SK-N-SH treated with all-trans-retinoic acid at 6 μM for 48 hours (cell line): Measurements from ENCODE around the gene SAA2.
"Not testable (repeated sequence)": the region's sequence is repeated elsewhere in the genome, so short reads cannot be mapped to it uniquely, and the experiment has no call there.

ENCODE experiments used
- ATAC-seq: fragments of 200-7000 bp; cut with Tn5 transposase; 3 replicates; pipeline ENCODE4 v1.9.1; 2020; ENCODE audit warnings: mild to moderate bottlenecking, moderate library complexity
- ARNTL ChIP-seq: fragments of 450-650 bp; formaldehyde crosslinking; IDR thresholded peaks from 2 replicates; pipeline ENCODE4 v1.5.0; 2020; ENCODE audit warnings: low read depth, mild to moderate bottlenecking, moderate library complexity, borderline replicate concordance
- BACH2 ChIP-seq: fragments of 250-450 bp; sonication (Bioruptor Pico); IDR thresholded peaks from 2 replicates; pipeline ENCODE4 v1.9.0; 2021; ENCODE audit warnings: mild to moderate bottlenecking, borderline replicate concordance
- CREB5 ChIP-seq: fragments of 250-450 bp; sonication (Bioruptor Pico); IDR thresholded peaks from 2 replicates; pipeline ENCODE4 v1.5.1; 2020; ENCODE audit warnings: low read depth, mild to moderate bottlenecking, moderate library complexity
- CSDC2 ChIP-seq: fragments of 250-450 bp; sonication (Bioruptor Pico); IDR thresholded peaks from 2 replicates; pipeline ENCODE4 v1.5.0; 2020; ENCODE audit warnings: mild to moderate bottlenecking, moderate library complexity
- CSRNP3 ChIP-seq: fragments of 250-450 bp; sonication (Bioruptor Pico); IDR thresholded peaks from 2 replicates; pipeline ENCODE4 v1.5.1; 2021; ENCODE audit warnings: mild to moderate bottlenecking, moderate library complexity
- ESRRG ChIP-seq: fragments of 250-450 bp; sonication (Bioruptor Pico); IDR thresholded peaks from 2 replicates; pipeline ENCODE4 v1.6.1; 2021; ENCODE audit warnings: mild to moderate bottlenecking
- ISL1 ChIP-seq: fragments of 250-450 bp; sonication (Bioruptor Pico); IDR thresholded peaks from 2 replicates; pipeline ENCODE4 v2.1.2; 2022; ENCODE audit warnings: mild to moderate bottlenecking, moderate library complexity
- OSR1 ChIP-seq: fragments of 250-450 bp; sonication (Bioruptor Pico); IDR thresholded peaks from 2 replicates; pipeline ENCODE4 v1.8.0; 2022; ENCODE audit warnings: moderate library complexity, mild to moderate bottlenecking, inconsistent platforms
- PATZ1 ChIP-seq: fragments of 250-450 bp; sonication (Bioruptor Pico); IDR thresholded peaks from 2 replicates; pipeline ENCODE4 v1.8.0; 2020; ENCODE audit warnings: mild to moderate bottlenecking, moderate library complexity, borderline replicate concordance
- POU6F1 ChIP-seq: fragments of 250-450 bp; sonication (Bioruptor Pico); IDR thresholded peaks from 2 replicates; pipeline ENCODE4 v1.8.0; 2021; ENCODE audit warnings: low read depth, mild to moderate bottlenecking, moderate library complexity, borderline replicate concordance
- PPARA ChIP-seq: fragments of 250-450 bp; sonication (Bioruptor Pico); IDR thresholded peaks from 2 replicates; pipeline ENCODE4 v1.5.0; 2020; ENCODE audit warnings: mild to moderate bottlenecking, borderline replicate concordance
- RARB ChIP-seq: fragments of 250-450 bp; sonication (Bioruptor Pico); IDR thresholded peaks from 2 replicates; pipeline ENCODE4 v1.8.0; 2021; ENCODE audit warnings: mild to moderate bottlenecking, moderate library complexity
- SNAI2 ChIP-seq: fragments of 250-450 bp; sonication (Bioruptor Pico); IDR thresholded peaks from 2 replicates; pipeline ENCODE4 v1.5.0; 2020; ENCODE audit warnings: mild to moderate bottlenecking, moderate library complexity
- TCF4 ChIP-seq: fragments of 250-450 bp; sonication (Bioruptor Pico); IDR thresholded peaks from 2 replicates; pipeline ENCODE4 v1.8.0; 2021; ENCODE audit warnings: mild to moderate bottlenecking, moderate library complexity, borderline replicate concordance
- TOX ChIP-seq: fragments of 250-450 bp; sonication (Bioruptor Pico); IDR thresholded peaks from 2 replicates; pipeline ENCODE4 v1.8.0; 2021; ENCODE audit warnings: mild to moderate bottlenecking, moderate library complexity, borderline replicate concordance
- TSHZ2 ChIP-seq: fragments of 250-450 bp; sonication (Bioruptor Pico); IDR thresholded peaks from 2 replicates; pipeline ENCODE4 v1.5.0; 2020; ENCODE audit warnings: mild to moderate bottlenecking, moderate library complexity
- ZC3H10 ChIP-seq: fragments of 250-450 bp; sonication (Bioruptor Pico); IDR thresholded peaks from 2 replicates; pipeline ENCODE4 v1.5.1; 2021; ENCODE audit warnings: mild to moderate bottlenecking, moderate library complexity
- ZFP3 ChIP-seq: fragments of 250-450 bp; sonication (Bioruptor Pico); IDR thresholded peaks from 2 replicates; pipeline ENCODE4 v1.5.0; 2020; ENCODE audit warnings: mild to moderate bottlenecking, moderate library complexity
- ZFP30 ChIP-seq: fragments of 450-650 bp; formaldehyde crosslinking; IDR thresholded peaks from 2 replicates; pipeline ENCODE4 v1.5.0; 2022; ENCODE audit warnings: mild to moderate bottlenecking, moderate library complexity
- ZNF565 ChIP-seq: fragments of 450-650 bp; formaldehyde crosslinking; conservative IDR thresholded peaks from 2 replicates; pipeline ENCODE4 v1.5.0; 2020; ENCODE audit warnings: low read depth, mild to moderate bottlenecking, moderate library complexity
- ZNF70 ChIP-seq: fragments of 450-650 bp; formaldehyde crosslinking; IDR thresholded peaks from 2 replicates; pipeline ENCODE4 v1.5.0; 2020; ENCODE audit warnings: mild to moderate bottlenecking, moderate library complexity
- ZNF8 ChIP-seq: fragments of 450-650 bp; formaldehyde crosslinking; IDR thresholded peaks from 2 replicates; pipeline ENCODE4 v1.5.0; 2020; ENCODE audit warnings: mild to moderate bottlenecking, moderate library complexity

Gene SAA2

GRCh38 chr11:18204771-18205170 is 43.7 kb downstream of the SAA2 start:
- TF ChIP-seq ZFP30 (CRISPR knock-in tag) (no peak), ZNF70 (CRISPR knock-in tag) (no peak), ZFP3 (no peak), ISL1 (CRISPR knock-in tag) (no peak), OSR1 (CRISPR knock-in tag) (no peak), CSRNP3 (CRISPR knock-in tag) (no peak), PPARA (CRISPR knock-in tag) (no peak), ZNF8 (CRISPR knock-in tag) (no peak), BACH2 (CRISPR knock-in tag) (no peak), TOX (CRISPR knock-in tag) (no peak), CSDC2 (CRISPR knock-in tag) (no peak), ARNTL (no peak), ZC3H10 (CRISPR knock-in tag) (no peak), POU6F1 (CRISPR knock-in tag) (no peak), CREB5 (CRISPR knock-in tag) (no peak), ZNF565 (no peak), SNAI2 (CRISPR knock-in tag) (no peak), ESRRG (CRISPR knock-in tag) (no peak), TCF4 (CRISPR knock-in tag) (no peak)
- no peak for ATAC-seq

- TF ChIP-seq BACH2 (CRISPR knock-in tag) = no peak
- ATAC-seq = no peak
Observed at GRCh38 chr11:18204220-18204619, 44.2 kb downstream of the SAA2 start.

GRCh38 chr11:18203723-18204122 is 44.7 kb downstream of the SAA2 start:
- ATAC-seq = peak; percentile 79
- TF ChIP-seq SNAI2 (CRISPR knock-in tag) (no peak), BACH2 (CRISPR knock-in tag) (no peak), ZNF70 (CRISPR knock-in tag) (no peak), ISL1 (CRISPR knock-in tag) (no peak), CSDC2 (CRISPR knock-in tag) (no peak)

- not testable (repeated sequence) for ATAC-seq
Observed at GRCh38 chr11:18197738-18198137, 50.7 kb downstream of the SAA2 start.

GRCh38 chr11:18196532-18196931 is 51.9 kb downstream of the SAA2 start:
- ATAC-seq = no peak
- TF ChIP-seq ESRRG (CRISPR knock-in tag) = no peak
- TF ChIP-seq CSDC2 (CRISPR knock-in tag) = no peak
- no peak for TF ChIP-seq ZNF70 (CRISPR knock-in tag)
- TF ChIP-seq PPARA (CRISPR knock-in tag) = no peak
- no peak for TF ChIP-seq CREB5 (CRISPR knock-in tag)
- TF ChIP-seq TSHZ2 (CRISPR knock-in tag) = no peak
- TF ChIP-seq TCF4 (CRISPR knock-in tag) = no peak
- no peak for TF ChIP-seq ZFP30 (CRISPR knock-in tag)
- no peak for TF ChIP-seq ARNTL
- TF ChIP-seq TOX (CRISPR knock-in tag) = no peak
- no peak for TF ChIP-seq SNAI2 (CRISPR knock-in tag)
- no peak for TF ChIP-seq ZC3H10 (CRISPR knock-in tag)
- no peak for TF ChIP-seq BACH2 (CRISPR knock-in tag)
- TF ChIP-seq ZNF8 (CRISPR knock-in tag) = no peak
- TF ChIP-seq PATZ1 (CRISPR knock-in tag) = no peak
- no peak for TF ChIP-seq RARB (CRISPR knock-in tag)
- TF ChIP-seq ZNF565 = no peak
